Hepatocyte (in vitro differentiated cells): ENCODE data around the gene FLVCR2.

Experiments used
- EZH2 ChIP-seq: fragments of 200-600 bp; sonication (generic); IDR thresholded peaks from 2 replicates; pipeline ENCODE4 v1.6.1; 2016; ENCODE audit warnings: antibody characterized with exemption, mild to moderate bottlenecking, borderline replicate concordance
- TF ChIP-seq, protein P1 (sequence below): fragments of 200-600 bp; sonication (generic); IDR thresholded peaks from 2 replicates; pipeline ENCODE4 v1.5.1; 2016; ENCODE audit warnings: antibody characterized with exemption, mild to moderate bottlenecking; ENCODE audit not compliant: poor library complexity

DNA sequence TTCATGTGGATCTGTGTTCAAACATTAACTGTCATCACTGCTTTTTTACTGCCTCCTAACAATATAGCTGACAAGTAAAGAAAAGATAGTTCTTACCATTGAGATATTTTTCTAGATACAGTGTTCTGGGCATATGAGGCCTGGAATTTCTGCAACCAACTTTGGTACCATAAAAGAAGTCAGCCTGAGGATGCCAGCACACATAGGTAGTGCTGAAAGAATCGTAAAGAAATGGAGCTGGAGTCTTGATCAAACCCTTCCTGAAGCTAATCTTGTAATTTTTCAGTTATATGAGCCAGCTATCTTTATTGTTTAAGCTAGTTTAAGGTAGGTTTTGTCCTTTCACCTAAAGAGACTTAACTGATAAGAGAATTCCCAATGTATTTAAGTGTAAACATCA lies 70.9 kb downstream of the FLVCR2 start:
- TF ChIP-seq, protein P1, sequence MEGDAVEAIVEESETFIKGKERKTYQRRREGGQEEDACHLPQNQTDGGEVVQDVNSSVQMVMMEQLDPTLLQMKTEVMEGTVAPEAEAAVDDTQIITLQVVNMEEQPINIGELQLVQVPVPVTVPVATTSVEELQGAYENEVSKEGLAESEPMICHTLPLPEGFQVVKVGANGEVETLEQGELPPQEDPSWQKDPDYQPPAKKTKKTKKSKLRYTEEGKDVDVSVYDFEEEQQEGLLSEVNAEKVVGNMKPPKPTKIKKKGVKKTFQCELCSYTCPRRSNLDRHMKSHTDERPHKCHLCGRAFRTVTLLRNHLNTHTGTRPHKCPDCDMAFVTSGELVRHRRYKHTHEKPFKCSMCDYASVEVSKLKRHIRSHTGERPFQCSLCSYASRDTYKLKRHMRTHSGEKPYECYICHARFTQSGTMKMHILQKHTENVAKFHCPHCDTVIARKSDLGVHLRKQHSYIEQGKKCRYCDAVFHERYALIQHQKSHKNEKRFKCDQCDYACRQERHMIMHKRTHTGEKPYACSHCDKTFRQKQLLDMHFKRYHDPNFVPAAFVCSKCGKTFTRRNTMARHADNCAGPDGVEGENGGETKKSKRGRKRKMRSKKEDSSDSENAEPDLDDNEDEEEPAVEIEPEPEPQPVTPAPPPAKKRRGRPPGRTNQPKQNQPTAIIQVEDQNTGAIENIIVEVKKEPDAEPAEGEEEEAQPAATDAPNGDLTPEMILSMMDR = no peak
- TF ChIP-seq EZH2 = no peak
